Activated naive CD8-positive, alpha-beta T cell treated with anti-CD3 and anti-CD28 coated beads, Interleukin-2, amount 50 U/mL, for 16 hours (primary cell): ENCODE data around the gene COL4A5.
"Not testable (repeated sequence)": the region's sequence is repeated elsewhere in the genome, so short reads cannot be mapped to it uniquely, and the experiment has no call there.

Experiments
- DNase-seq: peaks from one replicate; pipeline ENCODE4 v3.0.0-alpha.2; 2020; ENCODE audit warnings: low read depth, low spot score

The COL4A5 gene

DNA sequence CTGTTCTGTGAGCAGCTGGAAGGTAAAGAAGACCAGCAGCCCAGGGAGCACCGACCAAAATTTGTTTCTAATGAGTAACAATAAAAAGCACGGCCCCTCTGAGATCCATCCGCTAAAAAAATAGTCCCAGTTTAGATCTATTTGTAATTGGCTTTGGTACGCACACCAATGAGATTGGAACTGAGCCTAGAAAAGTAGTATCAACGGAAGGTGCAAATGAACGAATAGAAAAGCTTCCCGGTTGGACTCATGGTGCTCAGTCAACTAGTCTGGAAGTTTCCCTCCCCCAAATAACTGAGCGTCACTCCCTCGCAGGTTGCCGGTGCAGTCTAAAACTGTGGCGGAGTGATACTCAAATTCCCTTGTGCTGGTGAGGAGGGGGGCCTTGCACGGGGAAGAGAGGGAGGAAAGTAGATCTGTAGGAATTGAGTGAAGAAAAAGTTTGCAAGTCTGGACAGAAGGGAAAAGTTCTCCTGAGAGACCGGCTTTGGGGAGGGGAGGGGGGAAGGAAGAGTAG is at the start of gene COL4A5:
TSS of gene COL4A5 (plus strand) at position 413 of the 517 bp plus-strand sequence. CDS start 288 bp downstream, outside the sequence.
- DNase-seq, result no peak

DNA sequence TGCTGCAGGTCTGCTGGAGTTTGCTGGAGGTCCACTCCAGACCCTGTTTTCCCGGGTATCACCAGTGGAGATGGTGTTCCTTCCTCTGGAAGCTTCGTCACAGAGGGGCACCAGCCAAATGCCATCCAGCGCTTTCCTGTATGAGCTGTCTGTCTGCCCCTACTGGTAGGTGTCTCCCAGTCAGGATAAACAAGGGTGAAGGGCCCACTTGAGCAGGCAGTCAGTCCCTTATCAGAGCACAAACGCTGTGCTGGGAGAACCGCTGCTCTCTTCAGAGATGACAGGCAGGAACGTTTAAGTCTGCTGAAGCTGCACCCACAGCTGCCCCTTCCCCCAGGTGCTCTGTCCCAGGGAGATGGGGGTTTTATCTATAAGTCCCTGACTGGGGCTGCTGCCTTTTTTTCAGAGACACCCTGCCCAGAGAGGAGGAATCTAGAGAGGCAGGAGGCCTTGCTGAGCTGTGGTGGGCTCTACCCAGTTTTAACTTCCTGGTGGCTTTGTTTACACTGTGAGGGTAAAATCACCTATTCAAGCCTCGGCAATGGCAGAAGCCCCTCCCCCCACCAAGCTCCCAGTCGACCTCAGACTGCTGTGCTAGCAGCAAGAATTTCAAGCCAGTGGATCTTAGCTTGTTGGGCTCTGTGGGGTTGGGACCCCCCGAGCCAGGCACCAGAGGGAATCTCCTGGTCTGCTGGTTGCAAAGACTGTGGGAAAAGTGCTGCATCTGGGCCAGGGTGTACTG is 48.5 kb upstream of the COL4A5 start:
- DNase-seq, result not testable (repeated sequence)

DNA sequence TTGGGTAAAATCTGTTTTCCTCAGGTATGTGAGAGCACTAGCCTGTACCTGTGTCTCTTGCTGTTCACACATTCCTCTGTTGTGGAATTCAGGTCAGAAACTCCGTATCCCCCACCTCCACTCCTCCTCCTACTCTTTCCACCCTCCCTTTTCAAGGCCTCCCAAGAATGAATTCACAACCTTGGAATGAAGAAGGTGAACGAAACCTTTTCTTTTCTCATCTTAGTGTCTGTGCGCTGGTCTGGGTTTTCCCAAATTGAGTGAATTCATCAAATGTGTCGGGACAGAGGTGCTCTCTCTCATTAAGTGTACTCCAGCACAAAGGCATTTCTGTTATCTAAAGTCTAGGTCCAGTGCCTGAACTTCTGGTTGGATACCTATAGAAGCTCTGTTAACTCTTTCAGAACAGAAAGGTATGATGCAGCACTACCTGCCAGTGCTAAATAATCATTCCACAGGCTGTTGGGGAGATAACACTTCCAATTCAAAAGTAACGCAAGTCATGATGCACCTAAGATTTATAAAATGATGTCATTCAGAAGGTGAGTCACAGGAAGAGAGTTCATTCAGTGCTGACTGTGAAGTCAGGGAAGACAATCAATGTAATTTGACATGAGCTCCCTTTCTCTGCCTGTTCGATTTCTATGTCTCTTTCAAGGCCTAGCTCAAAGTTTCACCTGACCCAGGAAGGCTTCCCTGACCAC is 43.3 kb upstream of the COL4A5 start:
- no peak for DNase-seq

DNA sequence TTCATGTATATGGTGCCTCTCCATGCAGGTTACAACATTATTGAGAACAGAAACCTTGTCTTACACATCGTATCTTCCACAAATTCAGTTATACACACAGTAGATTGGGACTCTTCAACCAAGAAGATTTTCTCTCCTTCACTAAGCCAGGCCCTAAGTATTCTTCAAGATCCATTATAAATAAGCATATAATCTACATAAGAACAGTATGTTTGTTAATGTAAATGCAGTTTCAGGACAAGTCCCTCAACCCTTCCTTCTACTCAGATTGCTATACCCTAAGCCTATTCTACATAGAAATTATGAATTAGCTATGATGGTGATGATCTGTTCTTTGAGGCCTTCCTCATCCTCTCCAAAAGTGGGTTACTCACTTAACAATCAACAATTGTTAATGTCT is 42.7 kb upstream of the COL4A5 start:
- DNase-seq, result no peak

DNA sequence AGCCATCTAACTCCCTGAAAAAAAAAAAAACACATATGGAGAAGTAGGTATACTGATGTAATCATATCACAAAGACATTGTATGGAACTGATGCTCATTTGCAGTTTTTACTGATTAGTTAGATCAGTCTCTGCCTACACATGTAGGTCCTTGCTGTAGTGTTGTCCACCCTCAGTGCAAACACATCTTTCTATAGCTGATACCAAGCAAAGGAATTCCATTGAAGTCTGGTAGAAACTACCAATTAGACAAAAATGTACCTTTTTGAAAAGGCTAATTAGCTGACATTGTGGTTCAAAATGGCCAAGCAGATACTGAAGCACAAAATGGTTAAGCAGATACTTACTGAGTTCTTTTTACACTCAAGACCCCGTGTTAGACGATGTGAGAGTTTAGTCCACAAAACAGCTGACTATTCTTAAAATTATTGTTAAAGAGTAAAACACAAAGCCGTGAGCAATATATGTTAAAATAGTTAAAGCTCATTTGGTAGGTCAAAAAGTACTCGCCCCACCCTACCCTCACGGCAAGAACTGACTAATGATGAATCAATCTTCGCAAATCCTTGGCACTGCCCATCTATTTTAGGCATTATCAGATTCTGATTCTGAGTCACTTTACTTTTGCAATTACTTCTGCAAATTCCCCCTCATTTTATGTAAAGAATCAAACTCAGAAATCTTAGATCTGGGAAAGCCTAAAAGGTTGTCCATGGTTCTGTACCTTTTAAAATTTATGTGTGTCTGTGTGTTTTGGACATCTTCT is 41.8 kb upstream of the COL4A5 start:
- no peak for DNase-seq

DNA sequence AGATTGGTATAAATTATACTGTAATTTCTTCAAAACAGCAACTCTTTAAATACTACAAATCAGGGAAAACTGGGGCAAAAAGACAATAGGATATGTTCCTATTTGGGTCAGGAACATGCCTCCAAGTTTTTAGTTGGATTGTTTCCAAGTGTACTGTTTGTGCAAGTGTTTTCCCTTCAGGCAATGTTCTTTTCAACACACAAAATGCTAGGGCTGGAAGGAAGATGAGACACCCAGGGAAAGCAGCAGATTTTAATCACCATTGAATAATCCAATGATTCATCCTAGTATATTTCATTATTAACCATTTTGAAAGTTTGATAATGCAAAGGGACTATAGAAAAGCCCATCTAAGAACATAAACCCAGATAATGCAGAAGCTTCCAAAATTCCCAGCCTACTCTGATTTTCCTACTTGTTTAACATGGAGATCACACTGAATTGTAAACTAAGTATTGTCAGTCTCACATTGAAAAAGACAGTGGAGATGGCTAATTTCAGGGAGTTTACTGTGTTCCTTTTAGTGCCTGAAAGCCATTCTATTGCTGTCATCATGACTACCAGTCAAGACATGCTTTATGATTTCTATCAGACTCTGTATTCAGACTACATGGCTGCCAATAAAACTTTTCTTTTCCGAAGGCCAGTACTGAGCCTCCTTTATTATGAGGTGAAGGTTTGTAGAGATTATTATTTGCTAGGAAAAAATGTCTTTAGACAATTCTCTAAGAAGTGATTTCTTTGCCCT is 40.0 kb upstream of the COL4A5 start:
- DNase-seq, result no peak

DNA sequence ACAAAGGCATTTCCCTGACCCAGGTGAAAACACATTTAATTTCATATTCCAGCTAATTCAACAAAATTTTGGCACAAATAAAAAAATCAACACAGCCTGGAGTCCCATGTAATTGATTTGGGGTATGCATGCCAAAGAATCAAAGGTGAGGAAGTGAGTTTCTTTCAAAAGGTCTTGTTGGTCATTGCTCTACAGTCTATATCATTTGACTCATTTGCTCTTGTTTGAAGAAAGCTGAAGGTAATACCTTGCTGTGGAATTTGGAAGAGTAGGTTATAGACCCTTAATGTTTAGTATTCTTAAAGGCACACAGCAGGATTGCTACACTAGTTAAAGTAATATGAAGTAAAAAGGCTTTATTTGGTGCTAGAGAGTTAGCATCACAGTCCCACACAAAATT is 26.9 kb upstream of the COL4A5 start:
- no peak for DNase-seq

DNA sequence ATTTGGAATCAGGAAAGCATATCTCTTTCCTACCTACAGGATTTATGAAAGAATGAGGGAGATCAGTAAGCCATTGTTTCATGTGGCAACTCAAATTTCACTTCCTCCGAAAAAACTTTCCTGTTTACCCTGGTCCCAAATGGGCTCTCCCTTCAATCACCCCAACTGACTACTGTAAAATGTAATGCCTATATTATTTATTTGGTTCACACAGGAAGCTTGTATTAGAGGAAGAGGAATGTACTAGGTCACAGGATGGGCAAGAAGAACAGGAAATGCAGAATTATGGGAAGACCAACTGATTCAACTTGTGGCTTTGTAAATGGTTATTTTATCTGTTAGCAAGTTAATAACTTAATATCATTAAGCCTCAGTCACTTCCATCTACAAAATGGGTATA is 24.5 kb upstream of the COL4A5 start:
- DNase-seq, result no peak

DNA sequence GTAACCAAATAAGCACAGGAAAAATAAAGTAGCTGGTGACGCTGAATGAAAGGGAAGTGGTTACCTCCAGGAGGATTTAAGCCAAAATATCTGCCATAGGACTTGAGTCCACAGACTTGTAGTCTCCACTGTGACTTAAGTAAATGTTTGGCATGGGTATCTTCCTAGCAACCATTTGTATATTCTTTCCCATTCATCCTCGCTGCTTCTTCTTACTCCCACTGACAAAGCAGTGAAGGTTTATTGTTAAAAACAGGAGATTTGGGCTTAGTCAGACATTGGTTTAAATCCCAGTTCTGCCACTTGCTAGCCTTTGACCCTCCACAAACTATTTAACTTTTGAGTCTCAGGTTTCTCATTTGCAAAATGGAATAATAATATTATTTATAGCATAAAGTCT is 23.7 kb upstream of the COL4A5 start:
- no peak for DNase-seq

DNA sequence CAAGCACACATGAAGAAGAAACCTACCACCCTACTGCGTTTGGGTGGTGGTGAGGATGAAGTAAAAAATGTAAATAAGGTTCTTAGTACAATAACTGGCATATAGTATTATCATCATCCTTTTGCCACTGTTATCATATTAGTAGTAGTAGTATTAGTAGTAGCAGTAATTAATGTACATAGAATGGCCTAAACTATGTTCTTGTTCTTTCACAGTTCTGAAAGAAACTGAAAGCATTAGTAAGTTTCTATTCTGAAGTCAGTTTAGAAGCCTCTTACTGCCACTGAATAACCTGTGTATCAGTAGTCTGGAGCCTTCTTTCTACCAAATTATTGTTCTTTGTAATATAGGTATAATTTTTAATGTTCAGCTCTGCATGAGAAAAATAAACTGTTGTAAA is 22.4 kb upstream of the COL4A5 start:
- DNase-seq, result no peak

DNA sequence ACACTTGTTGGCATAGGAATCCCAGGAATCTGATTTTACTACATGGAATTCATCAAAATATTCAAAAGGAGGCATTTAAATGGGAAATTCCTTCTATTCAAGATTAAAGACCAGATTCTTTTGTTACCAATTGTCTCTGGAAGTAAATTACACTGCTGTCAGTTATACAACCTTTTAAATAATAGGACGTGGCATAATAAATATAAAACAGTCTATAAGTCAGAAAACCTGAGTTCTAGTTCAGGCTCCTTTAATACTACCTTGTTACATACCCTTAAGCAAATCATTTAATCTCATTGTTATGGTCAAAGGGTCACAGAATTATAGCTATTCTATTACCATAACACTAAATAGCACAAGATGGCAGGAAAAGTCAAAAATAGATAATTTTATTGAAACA is 20.2 kb upstream of the COL4A5 start:
- DNase-seq, result no peak

DNA sequence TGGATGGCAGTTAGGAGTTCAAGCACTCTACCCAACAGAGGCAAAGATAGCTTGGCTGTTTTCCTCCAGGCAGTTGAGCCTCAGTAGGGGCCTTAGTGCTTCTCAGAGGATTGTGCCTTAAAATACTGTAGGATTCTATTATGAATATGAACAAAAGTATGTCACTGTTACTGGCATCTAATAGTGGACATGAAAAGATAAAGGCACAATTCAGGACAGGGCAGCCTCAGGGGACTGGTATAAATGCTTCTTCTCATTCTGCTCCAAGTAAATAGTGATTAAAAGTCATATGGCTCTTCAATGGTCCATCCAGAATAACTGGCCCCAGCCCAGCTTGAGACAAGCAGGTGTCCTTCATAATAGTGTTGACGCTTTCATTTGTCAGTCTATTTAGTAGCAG is 19.2 kb upstream of the COL4A5 start:
- DNase-seq, result no peak

DNA sequence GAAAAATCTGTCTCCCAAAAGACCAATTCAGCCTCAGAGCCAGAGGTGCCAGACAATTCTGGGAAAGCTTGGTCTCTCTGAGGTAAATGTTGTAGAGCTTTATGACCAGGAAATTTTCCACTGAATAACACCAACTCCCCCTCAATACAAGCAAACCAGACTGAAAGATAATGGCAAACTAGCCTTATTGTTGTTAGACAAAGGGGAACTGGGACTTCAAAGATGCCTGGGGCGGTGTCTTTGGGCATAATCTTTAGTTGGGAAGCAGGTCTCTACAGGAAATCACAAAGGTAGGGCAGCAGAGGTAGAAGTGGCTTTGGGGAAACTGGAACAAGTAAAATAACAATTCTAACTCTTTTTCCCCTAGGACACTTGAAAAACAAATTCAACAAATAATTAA is 13.4 kb upstream of the COL4A5 start:
- DNase-seq, result no peak

DNA sequence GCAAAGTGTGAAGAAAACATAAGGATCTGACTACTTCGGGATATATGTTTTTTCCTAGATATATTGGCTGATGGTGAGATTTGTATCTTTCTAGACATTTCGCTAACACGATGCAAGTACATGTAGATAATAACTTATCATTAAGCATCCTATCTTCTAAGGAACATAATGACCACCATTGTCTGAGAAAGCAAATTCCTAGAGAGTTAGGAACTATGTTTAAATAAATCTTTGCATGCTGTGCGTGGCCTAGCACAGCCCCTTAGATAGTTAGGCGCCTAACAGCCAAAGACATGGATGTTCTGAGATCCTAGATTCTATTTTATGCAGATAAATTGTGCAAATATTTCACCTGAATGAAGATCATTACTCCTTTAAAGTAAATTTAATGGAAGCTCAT is 4.4 kb upstream of the COL4A5 start:
- DNase-seq, result no peak

DNA sequence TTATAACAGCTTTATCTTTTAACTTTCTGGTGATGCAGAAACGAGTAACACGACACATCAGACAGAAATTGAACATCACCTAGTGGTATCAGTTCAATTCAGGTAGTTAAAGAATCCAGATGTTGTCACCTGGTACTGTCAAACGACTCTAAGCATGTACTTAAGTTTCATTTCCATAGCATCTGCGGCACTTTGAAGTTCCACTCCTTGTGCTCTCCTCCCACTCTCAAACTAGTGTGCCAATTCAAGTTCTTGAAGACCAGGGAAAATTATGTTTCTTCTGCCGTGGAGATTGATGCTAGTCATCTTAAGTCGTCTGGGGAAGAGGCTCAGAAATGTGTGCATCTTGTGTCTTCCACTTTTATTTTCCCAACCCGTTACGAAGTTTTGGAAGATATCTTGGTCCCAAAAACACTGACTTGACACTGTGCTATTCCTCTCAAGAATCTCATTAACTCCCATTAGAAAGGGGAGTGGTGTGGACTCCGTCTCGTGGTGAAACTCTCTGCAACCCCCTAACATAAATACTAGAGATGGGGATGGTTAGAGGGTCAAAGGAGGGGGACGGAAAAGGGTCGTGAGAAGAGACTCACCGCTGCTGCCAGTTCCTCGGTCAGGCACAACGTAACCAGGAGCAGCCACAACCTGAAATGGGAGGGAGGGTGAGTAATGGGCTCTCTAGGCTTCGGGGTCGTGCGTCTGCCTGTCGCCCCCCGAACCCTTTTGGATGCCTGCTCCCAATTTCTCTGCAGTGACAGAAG is 2.1 kb upstream of the COL4A5 start:
- no peak for DNase-seq

DNA sequence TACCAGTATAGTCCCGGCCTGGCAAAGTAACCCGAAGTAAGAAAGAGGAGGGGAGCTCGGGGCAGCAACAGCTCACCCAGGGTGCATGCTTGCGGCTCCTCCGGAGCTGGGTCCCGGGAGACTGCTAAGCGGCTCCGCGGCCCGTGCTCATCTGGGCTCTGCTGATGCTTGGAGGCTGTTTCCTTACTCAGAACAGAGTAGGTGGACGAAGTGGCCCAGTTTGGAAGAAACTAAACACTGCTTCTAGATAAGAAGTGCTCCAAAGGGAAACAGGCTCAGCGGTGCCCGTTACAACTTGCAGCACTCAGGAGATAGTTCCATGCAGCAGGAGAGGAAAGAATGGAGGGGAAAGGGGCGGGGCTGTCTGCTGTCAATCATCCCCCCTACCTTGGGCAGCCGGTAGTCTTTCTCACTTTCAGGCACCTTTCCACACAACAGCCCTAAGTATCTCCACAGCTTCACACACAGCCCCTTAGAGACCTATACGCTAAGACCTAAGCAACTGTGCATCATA is 1.5 kb upstream of the COL4A5 start, which contains the start of gene COL4A6:
TSS of gene COL4A6 (minus strand) at position 313 of the 514 bp plus-strand sequence. CDS start at position 87, 226 bp downstream.
- no peak for DNase-seq

DNA sequence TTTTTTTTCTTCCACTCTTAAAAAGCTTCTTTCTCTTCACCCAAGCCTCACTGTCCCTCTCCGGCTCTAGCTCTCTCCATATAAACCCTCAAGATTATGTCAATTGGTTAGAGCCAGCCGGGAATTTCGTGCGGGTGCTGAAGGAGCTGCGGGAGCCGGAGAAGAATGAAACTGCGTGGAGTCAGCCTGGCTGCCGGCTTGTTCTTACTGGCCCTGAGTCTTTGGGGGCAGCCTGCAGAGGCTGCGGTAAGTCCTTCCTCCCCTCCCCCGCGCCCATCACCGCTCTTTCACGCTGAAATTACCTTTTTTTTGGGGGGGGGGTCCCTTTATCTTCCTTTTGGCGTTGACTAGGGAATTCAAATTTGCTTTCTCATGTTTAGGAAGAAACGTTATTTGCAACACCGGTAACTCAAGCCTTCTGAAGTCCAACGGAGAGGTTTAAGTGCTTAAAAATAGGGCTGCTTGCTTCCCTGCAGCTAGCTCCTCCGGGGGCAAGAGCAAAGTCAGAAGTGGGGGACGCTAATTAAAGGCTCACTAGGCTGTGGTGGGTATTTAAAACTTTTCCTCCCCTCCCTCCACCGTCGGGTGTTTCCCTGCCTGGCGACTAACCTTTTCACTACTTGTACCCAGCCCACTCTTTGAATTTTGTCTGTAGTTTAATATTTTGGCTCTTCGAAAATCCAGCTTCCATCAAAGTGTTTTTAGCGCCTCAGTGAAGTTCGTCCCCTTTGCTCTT is 491 bp downstream of the COL4A5 start:
- DNase-seq, result no peak

DNA sequence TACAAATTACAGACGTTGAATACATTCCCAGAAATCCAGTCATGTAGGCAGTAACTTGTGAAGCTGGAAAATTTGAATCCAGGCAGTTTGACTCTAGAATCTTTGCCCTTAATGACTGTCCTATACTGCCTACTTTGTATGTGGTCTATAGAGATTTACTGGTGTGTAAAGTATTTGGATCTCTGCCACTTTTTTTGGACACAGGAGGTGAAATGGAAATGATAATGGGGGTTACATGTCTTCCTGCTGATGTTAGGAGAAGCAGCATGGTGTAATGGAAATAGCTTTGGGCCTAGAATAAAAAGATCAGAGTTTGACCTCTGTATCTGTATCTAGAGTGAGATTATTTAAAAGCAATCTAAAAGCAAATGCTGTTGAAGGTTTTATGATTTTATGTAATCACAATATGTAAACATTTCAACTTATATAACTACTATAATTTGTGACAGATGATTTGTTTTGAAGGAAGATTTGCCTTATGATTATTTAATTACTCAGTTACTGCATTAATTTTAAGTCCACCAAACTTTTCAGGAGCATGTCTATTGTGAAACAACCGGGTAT is 3.3 kb downstream of the COL4A5 start:
- DNase-seq, result no peak

DNA sequence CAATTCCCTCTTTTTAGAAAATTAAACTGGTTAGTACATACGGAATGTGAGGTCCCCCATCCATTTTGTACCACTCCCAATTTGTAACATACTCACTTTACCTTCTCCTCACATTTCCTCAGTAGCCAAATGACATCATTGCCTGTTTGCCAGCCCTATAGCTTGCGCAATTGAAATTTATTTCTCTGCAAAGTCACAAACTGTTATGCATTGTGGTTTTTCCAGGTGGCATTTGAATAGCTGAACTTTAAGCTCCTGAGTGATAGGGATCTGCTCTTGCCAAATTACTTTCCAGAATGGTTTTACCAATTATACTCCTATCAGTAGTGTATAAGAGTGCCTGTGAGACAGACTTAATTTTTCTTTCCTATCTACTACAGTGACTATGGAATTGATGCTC is 7.7 kb downstream of the COL4A5 start:
- no peak for DNase-seq

DNA sequence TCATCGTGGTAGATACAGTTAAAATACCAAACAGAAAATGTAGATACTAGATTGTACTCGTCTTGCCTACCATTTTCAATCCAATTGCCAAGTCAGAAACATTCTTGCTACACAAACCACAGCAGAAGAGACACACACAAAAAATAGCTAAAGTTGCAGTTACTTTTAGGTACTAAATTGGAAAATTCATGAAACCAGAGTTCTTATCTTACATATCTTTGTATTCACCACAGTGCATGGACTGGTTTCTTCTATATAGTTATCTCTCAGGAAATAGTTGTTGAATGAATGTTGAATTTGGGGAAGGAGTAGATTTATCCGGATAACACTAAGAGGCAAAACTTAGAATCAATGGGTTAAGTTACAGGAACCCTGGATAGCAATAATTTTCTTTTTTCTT is 14.2 kb downstream of the COL4A5 start:
- no peak for DNase-seq
